AG04450 (cell line): ENCODE measurements around the gene AUH. TPM values are rescaled to one million over a fixed set of nuclear protein-coding genes. Genes with fewer than 3 reads are reported as not detected.

Source experiments
- CTCF ChIA-PET: fragments of 300-600, 350-600 bp; formaldehyde crosslinking; extraction: SDS; loops from one replicate; lab custom pipeline; 2022; ENCODE audit warnings: antibody characterized with exemption, inconsistent platforms; lab: Charles Lee
- POLR2A ChIA-PET: fragments of 350-600 bp; formaldehyde crosslinking; extraction: SDS; loops from one replicate; lab custom pipeline; 2021; ENCODE audit warnings: antibody characterized with exemption, inconsistent platforms; lab: Yijun Ruan, JAX
- DNase-seq: peaks from one replicate; pipeline ENCODE4 v3.0.0-alpha.2; 2011; ENCODE audit warnings: low read depth, low spot score
- H3K27ac ChIP-seq: one replicate; pipeline ENCODE4 v1.5.1; 2012; ENCODE audit warnings: low read depth, low read length, control low read depth
- H3K27me3 ChIP-seq: one replicate; pipeline ENCODE4 v1.6.0; 2012; ENCODE audit warnings: low read length; ENCODE audit not compliant: control insufficient read depth, insufficient read depth
- H3K4me3 ChIP-seq: 2 replicates; pipeline ENCODE4 v1.5.1; 2011; ENCODE audit warnings: mild to moderate bottlenecking, low read depth, low read length, control low read depth
- H3K9me3 ChIP-seq: 2 replicates; pipeline ENCODE4 v1.5.1; 2012; ENCODE audit warnings: low read length; ENCODE audit not compliant: control insufficient read depth, insufficient read depth
- polyA plus RNA-seq: library from polyadenylated mRNA; depleted of rRNA; stranded (reverse); fragments of >200 nt; gene quantifications from 2 replicates; pipeline ENCODE4 v1.2.3, GENCODE V29; 2011
- TF ChIP-seq, protein P1 (sequence below): IDR thresholded peaks from 2 replicates; pipeline ENCODE4 v1.5.1; 2011; ENCODE audit warnings: low read depth, low read length, control low read depth, inconsistent platforms

Gene AUH
- polyA plus RNA-seq, 1 experiment: 9.1 TPM

DNA sequence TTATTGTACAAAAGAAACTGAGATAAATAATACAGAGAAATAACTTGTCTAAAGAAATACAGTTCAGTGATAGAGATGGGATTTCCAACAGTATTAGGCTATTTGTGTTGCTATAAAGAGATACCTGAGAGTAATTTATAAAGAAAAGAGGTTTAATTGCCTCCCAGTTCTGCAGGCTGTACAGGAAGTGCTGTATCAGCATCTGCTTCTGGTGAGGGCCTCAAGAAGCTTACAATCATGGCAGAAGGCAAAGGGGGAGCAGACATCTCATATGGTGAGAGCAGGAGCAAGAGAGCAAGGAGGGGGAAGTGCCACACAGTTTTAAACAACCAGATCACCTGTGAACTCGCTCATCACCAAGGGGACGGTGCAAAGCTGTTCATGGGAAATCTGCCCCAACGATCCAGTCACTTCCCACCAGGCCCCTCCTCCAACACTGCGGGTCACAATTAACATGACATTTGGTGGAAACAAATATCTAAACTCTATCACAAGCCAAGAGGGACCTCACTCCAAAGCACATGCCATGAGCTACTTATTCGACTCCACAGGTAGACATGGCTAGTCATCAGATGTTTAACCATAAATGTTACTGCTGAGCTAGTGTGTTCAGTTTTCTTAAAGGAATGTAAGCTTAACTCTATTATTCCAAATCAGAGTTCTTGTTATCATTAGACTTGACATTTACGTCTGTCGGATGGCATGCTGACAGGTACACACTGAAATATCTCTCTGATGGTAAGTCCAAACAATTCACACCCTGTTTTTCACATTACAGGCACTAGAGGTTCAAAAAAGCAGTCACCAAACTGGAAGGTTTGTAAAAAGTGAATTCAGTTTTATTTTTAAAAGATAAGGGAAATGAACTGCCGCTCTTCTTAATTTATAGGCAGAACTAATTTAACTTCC lies 82.2 kb downstream of the AUH start:
- ChIA-PET POLR2A (no interaction called here), CTCF (interaction anchor here (0.5 to 0.6 kb wide), 2 partner anchors 10 to 126 kb away, joined by 3 read pairs; no protein-coding TSS in a partner anchor)
- no peak overlapping the region for H3K27ac ChIP-seq
- TF ChIP-seq, protein P1, sequence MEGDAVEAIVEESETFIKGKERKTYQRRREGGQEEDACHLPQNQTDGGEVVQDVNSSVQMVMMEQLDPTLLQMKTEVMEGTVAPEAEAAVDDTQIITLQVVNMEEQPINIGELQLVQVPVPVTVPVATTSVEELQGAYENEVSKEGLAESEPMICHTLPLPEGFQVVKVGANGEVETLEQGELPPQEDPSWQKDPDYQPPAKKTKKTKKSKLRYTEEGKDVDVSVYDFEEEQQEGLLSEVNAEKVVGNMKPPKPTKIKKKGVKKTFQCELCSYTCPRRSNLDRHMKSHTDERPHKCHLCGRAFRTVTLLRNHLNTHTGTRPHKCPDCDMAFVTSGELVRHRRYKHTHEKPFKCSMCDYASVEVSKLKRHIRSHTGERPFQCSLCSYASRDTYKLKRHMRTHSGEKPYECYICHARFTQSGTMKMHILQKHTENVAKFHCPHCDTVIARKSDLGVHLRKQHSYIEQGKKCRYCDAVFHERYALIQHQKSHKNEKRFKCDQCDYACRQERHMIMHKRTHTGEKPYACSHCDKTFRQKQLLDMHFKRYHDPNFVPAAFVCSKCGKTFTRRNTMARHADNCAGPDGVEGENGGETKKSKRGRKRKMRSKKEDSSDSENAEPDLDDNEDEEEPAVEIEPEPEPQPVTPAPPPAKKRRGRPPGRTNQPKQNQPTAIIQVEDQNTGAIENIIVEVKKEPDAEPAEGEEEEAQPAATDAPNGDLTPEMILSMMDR: no peak
- no peaks in the 10 kb centered on the region for H3K9me3 ChIP-seq
- DNase-seq: no peak
- H3K4me3 ChIP-seq: no peak overlapping the region
- H3K27me3 ChIP-seq: no peaks in the 10 kb centered on the region

DNA sequence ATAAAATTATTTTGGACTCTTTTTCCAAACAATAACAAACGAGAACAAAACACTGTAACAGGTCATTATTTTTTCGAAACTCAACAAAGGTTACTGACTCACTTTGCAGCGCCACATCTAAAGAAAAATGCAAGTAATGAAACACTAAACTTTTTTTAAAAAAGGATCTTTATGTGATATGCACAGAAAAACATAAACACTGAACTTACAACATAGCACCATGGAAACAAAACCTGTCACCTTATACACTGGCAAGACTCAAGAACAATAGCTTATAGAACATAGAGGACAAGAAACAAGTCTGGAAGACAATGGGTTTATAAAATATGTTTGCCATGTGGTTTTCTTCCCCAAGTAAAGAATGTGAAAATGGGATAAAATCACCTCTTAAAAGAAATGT lies 85.2 kb downstream of the AUH start:
- H3K27ac ChIP-seq: no peak overlapping the region
- no peaks in the 10 kb centered on the region for H3K9me3 ChIP-seq
- CTCF ChIA-PET: no interaction called here
- DNase-seq: no peak
- H3K4me3 ChIP-seq: no peak overlapping the region
- TF ChIP-seq, protein P1: no peak
- POLR2A ChIA-PET: no interaction called here
- no peaks in the 10 kb centered on the region for H3K27me3 ChIP-seq

DNA sequence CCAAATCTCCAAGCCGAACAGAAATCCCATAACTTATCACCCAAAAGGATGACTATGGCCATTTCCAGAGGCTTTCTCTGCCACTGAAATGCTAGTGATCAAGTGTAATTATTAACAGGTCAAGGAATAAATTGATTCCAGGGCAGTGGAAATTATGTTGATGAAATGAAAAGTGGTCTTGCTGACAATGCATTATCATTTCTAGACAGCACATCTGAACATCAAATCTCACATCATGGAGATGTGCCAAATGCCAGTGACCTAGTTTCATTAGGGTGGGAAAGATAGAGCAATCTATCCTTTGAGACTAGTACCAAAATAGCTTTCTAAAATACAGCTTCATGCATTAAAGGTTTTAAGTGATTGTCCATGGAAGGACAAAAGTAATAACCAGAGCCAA lies 86.1 kb downstream of the AUH start:
- POLR2A ChIA-PET: no interaction called here
- Histone ChIP-seq H3K4me3 (no peak overlapping the region), H3K27ac (no peak overlapping the region), H3K9me3 (no peaks in the 10 kb centered on the region), H3K27me3 (no peaks in the 10 kb centered on the region)
- TF ChIP-seq, protein P1: no peak
- CTCF ChIA-PET: interaction anchor here (0.7 kb wide), 1 partner anchor 87 kb away, joined by 5 read pairs; no protein-coding TSS in a partner anchor
- DNase-seq: no peak

DNA sequence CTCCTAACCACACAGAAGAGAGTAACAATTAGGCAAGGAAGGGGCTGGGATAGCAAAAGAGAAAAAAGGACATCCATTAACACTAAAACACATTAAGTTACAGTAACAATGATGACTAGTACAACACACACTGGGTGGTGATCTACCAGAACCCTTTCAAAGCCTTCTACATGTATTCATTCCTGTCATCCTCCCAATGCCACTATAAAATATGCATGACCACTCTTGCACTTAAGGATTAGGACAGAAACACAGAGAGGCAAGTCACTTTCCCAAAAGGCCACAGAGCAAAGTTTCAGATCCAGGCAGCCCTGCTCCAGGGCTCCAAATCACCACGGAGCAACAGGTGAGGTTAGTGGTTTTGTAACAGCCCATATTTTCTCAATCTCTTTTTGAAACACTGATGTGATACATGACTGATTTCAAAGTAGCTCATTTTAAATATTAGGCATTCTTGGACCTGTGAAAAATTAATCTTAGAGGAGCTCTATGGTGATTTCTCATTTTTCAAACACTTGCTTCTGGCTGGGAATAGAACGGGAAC lies 86.7 kb downstream of the AUH start:
- Histone ChIP-seq H3K9me3 (no peaks in the 10 kb centered on the region), H3K27ac (no peak overlapping the region), H3K27me3 (no peaks in the 10 kb centered on the region), H3K4me3 (no peak overlapping the region)
- CTCF ChIA-PET: no interaction called here
- DNase-seq: no peak
- TF ChIP-seq, protein P1: no peak
- POLR2A ChIA-PET: no interaction called here
